Measurements from ENCODE around the gene CPT1B.

DNA sequence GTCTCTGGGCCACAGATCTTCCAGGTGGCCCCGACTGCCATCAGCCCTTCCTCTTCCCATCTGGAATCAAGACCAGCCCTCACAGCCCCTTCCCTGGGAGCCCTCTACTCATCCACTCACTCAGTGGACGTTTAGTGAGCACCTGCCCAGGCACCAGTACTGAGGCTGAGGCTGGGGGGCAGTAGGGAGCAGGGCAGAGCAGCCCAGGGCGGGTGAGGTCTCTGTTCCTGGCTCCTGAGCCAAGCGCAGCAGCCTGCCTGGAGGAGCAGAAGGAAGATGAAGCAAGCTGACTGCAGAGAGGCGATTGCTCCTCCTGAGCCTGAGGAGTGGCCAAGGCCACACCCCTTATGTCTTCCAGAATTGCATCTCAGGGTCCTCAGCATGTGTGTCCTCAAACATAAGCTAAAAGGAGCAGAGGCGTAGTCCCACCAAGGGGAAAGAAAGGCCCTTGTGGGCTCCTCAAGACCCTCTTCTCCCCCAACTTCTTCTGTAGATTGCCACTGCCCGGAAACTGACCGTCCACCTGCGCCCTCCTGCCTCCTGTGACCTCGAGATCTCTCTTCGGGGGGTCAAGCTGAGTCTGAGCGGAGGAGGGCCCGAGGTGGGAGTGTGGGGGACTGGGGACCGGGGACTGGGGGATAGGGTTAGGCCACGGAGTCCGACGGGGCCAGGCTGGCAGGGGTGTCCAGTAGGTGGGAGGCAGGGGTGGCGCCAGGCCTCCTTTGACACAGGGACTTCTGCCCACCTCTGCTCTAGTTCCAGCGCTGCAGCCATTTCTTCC, 28.1 kb upstream of the CPT1B start:
- TF ChIP-seq, protein P1, sequence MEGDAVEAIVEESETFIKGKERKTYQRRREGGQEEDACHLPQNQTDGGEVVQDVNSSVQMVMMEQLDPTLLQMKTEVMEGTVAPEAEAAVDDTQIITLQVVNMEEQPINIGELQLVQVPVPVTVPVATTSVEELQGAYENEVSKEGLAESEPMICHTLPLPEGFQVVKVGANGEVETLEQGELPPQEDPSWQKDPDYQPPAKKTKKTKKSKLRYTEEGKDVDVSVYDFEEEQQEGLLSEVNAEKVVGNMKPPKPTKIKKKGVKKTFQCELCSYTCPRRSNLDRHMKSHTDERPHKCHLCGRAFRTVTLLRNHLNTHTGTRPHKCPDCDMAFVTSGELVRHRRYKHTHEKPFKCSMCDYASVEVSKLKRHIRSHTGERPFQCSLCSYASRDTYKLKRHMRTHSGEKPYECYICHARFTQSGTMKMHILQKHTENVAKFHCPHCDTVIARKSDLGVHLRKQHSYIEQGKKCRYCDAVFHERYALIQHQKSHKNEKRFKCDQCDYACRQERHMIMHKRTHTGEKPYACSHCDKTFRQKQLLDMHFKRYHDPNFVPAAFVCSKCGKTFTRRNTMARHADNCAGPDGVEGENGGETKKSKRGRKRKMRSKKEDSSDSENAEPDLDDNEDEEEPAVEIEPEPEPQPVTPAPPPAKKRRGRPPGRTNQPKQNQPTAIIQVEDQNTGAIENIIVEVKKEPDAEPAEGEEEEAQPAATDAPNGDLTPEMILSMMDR (conservative IDR thresholded peaks at IDR 0.05; ENCODE audit: low read depth in 2 of 2) = peak; percentile 10 to 25; a peak in 1 of 4 replicates
- TF ChIP-seq, protein P2, sequence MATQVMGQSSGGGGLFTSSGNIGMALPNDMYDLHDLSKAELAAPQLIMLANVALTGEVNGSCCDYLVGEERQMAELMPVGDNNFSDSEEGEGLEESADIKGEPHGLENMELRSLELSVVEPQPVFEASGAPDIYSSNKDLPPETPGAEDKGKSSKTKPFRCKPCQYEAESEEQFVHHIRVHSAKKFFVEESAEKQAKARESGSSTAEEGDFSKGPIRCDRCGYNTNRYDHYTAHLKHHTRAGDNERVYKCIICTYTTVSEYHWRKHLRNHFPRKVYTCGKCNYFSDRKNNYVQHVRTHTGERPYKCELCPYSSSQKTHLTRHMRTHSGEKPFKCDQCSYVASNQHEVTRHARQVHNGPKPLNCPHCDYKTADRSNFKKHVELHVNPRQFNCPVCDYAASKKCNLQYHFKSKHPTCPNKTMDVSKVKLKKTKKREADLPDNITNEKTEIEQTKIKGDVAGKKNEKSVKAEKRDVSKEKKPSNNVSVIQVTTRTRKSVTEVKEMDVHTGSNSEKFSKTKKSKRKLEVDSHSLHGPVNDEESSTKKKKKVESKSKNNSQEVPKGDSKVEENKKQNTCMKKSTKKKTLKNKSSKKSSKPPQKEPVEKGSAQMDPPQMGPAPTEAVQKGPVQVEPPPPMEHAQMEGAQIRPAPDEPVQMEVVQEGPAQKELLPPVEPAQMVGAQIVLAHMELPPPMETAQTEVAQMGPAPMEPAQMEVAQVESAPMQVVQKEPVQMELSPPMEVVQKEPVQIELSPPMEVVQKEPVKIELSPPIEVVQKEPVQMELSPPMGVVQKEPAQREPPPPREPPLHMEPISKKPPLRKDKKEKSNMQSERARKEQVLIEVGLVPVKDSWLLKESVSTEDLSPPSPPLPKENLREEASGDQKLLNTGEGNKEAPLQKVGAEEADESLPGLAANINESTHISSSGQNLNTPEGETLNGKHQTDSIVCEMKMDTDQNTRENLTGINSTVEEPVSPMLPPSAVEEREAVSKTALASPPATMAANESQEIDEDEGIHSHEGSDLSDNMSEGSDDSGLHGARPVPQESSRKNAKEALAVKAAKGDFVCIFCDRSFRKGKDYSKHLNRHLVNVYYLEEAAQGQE (IDR thresholded peaks at IDR 0.05; ENCODE audit: unreplicated experiment) = no peak
- TF ChIP-seq POLR2AphosphoS5 (IDR thresholded peaks at IDR 0.05; ENCODE audit: low read depth) = no peak

All from GM23338 (cell line).